Measurements from ENCODE around the gene GID4. TPM values are rescaled to one million over a fixed set of nuclear protein-coding genes. Genes with fewer than 3 reads are reported as not detected.

The GID4 gene
- total RNA-seq, 1 experiment from 2014 or later = 6.0 TPM

- no peak for DNase-seq (ENCODE audit: low read depth)
Observed at GRCh38 chr17:18016426-18016825, 22.8 kb upstream of the GID4 start.

- DNase-seq (ENCODE audit: low read depth) = no peak
Observed at GRCh38 chr17:18017958-18018357, 21.2 kb upstream of the GID4 start.

GRCh38 chr17:18018411-18018921 lies 20.7 kb upstream of the GID4 start:
- DNase-seq (ENCODE audit: low read depth) = no peak

GRCh38 chr17:18019838-18020154 lies 19.4 kb upstream of the GID4 start:
- no peak for DNase-seq (ENCODE audit: low read depth)

- no peak for DNase-seq (ENCODE audit: low read depth)
Observed at GRCh38 chr17:18020971-18021370, 18.2 kb upstream of the GID4 start.

- DNase-seq (ENCODE audit: low read depth) = no peak
Observed at GRCh38 chr17:18021372-18021771, 17.8 kb upstream of the GID4 start.

- peak; percentile 84 for DNase-seq (ENCODE audit: low read depth)
Observed at GRCh38 chr17:18025241-18025944, 13.8 kb upstream of the GID4 start.

- DNase-seq (ENCODE audit: low read depth) = peak; percentile 98
Observed at GRCh38 chr17:18025945-18026776, 13.0 kb upstream of the GID4 start.

- peak; percentile 42 for DNase-seq (ENCODE audit: low read depth)
Observed at GRCh38 chr17:18027280-18027679, 11.9 kb upstream of the GID4 start.

GRCh38 chr17:18028114-18028951 lies 10.9 kb upstream of the GID4 start:
- no peak for DNase-seq (ENCODE audit: low read depth)

- DNase-seq (ENCODE audit: low read depth) = no peak
Observed at GRCh38 chr17:18028952-18029540, 10.2 kb upstream of the GID4 start.

GRCh38 chr17:18031955-18032354 lies 7.3 kb upstream of the GID4 start:
- peak; percentile 24 for DNase-seq (ENCODE audit: low read depth)

- peak; percentile 79 for DNase-seq (ENCODE audit: low read depth)
Observed at GRCh38 chr17:18033442-18034099, 5.6 kb upstream of the GID4 start.

- no peak for DNase-seq (ENCODE audit: low read depth)
Observed at GRCh38 chr17:18035704-18036103, 3.5 kb upstream of the GID4 start.

- DNase-seq (ENCODE audit: low read depth) = no peak
Observed at GRCh38 chr17:18037486-18037885, 1.7 kb upstream of the GID4 start.

- DNase-seq (ENCODE audit: low read depth) = no peak
Observed at GRCh38 chr17:18038149-18038850, 908 bp upstream of the GID4 start.

GRCh38 chr17:18039535-18040260 lies 490 bp downstream of the GID4 start:
- DNase-seq (ENCODE audit: low read depth) = peak; percentile 20

- no peak for DNase-seq (ENCODE audit: low read depth)
Observed at GRCh38 chr17:18040261-18040858, 1.2 kb downstream of the GID4 start.

GRCh38 chr17:18041776-18042175 lies 2.6 kb downstream of the GID4 start:
- DNase-seq (ENCODE audit: low read depth) = peak; percentile 26
